Esophagus squamous epithelium (tissue), 4 donors: ENCODE results near the gene WHRN.

ENCODE experiments used
- CTCF ChIP-seq, 6 experiments: fragments of 450-650 bp in 4 of 6; fragments of 200-600 bp in 2 of 6; sonication (generic) in 2 of 6; IDR thresholded peaks; one replicate each; pipeline ENCODE4 v1.5.1; 2016 to 2019; ENCODE audit warnings: antibody characterized with exemption in 6 of 6, mild to moderate bottlenecking in 4 of 6, moderate library complexity in 4 of 6
- POLR2A ChIP-seq, 4 donors: fragments of 450-650 bp; IDR thresholded peaks; one replicate each; pipeline ENCODE4 v1.6.1; 2017; ENCODE audit warnings: antibody characterized with exemption in 4 of 4, mild to moderate bottlenecking in 4 of 4, moderate library complexity in 3 of 4

GRCh38 chr9:114506082-114506390 lies 763 bp upstream of the WHRN start:
- TF ChIP-seq CTCF (IDR thresholded peaks at IDR 0.05) (no peak), POLR2A (IDR thresholded peaks at IDR 0.05) (no peak)
